Heart left ventricle (tissue), 16 donors: ENCODE data around the gene SERPINB8. TPM values are rescaled to one million over a fixed set of nuclear protein-coding genes. Genes with fewer than 3 reads are reported as not detected.
A peak's percentile ranks its signal among the peaks of the same experiment; 100 is the strongest.

ENCODE experiments used
- ATAC-seq, 4 donors: fragments of 200-7000 bp; cut with Tn5 transposase; one replicate each; pipeline ENCODE4 v1.9.1; 2020 to 2022; ENCODE audit warnings: moderate library complexity in 4 of 4, mild to moderate bottlenecking in 3 of 4, moderate number of reproducible peaks in 1 of 4
- DNase-seq, 5 donors: peaks; one replicate each; pipeline ENCODE4 v3.0.0-alpha.2; 2020
- H3K27ac ChIP-seq, 12 donors: fragments of 200-600 bp; sonication (generic) in 4 of 12; one replicate each; pipeline versions ENCODE4 v1.5.0 to v1.8.0; 2016 to 2022; ENCODE audit warnings: mild to moderate bottlenecking in 2 of 12
- H3K27me3 ChIP-seq, 9 donors: fragments of 200-600 bp; sonication (generic) in 2 of 9; one replicate each; pipeline versions ENCODE4 v1.5.1 to v1.8.0; 2016 to 2022; ENCODE audit warnings: mild to moderate bottlenecking in 3 of 9
- H3K36me3 ChIP-seq, 9 donors: fragments of 200-600 bp; sonication (generic) in 2 of 9; one replicate each; pipeline versions ENCODE4 v1.5.0 to v1.8.0; 2018 to 2022; ENCODE audit warnings: mild to moderate bottlenecking in 2 of 9
- H3K4me1 ChIP-seq, 12 donors: fragments of 200-600 bp; sonication (generic) in 4 of 12; one replicate each; pipeline versions ENCODE4 v1.5.0 to v1.8.0; 2016 to 2022; ENCODE audit warnings: mild to moderate bottlenecking in 3 of 12
- H3K4me3 ChIP-seq, 12 donors: fragments of 200-600 bp; sonication (generic) in 4 of 12; one replicate each; pipeline versions ENCODE4 v1.5.0 to v1.8.0; 2017 to 2022; ENCODE audit warnings: mild to moderate bottlenecking in 9 of 12, moderate library complexity in 4 of 12
- H3K9me3 ChIP-seq, 12 donors: fragments of 200-600 bp; sonication (generic) in 4 of 12; one replicate each; pipeline versions ENCODE4 v1.5.0 to v1.8.0; 2016 to 2022; ENCODE audit warnings: mild to moderate bottlenecking in 1 of 12
- CTCF ChIP-seq, 12 donors: fragments of 200-600 bp; sonication (generic) in 4 of 12; IDR thresholded peaks; one replicate each; pipeline versions ENCODE4 v1.5.0 to v1.8.0; 2018 to 2022; ENCODE audit warnings: antibody characterized with exemption in 12 of 12, mild to moderate bottlenecking in 5 of 12
- POLR2A ChIP-seq, 2 donors: fragments of 450-650 bp; IDR thresholded peaks; one replicate each; pipeline ENCODE4 v1.6.1; 2017; ENCODE audit warnings: antibody characterized with exemption in 2 of 2, mild to moderate bottlenecking in 2 of 2, moderate library complexity in 2 of 2
- WGBS, 4 donors: extraction: QIAGEN DNeasy Blood & Tissue Kit in 2 of 4; methylation state at CpG; one replicate each; pipeline versions ENCODE4 v1.1.5 to v1.1.7; 2013 to 2018; 5-methylcytosine and 5-hydroxymethylcytosine counted together
- intact Hi-C, 10 donors: fragments of 100-400 bp; cut with DNase I; formaldehyde crosslinking; loops; one replicate each; pipeline versions ENCODE4 v1.11.1 to v1.14.2; 2022
- polyA plus RNA-seq, 2 donors: library from polyadenylated mRNA; stranded (reverse); fragments of 200-250 nt; gene quantifications; one replicate each; pipeline ENCODE4 v1.2.3, GENCODE V29; 2013
- total RNA-seq, 9 donors: library from RNA; depleted of rRNA in 2 of 9; stranded (reverse); fragments of >200 nt in 2 of 9; fragmentation: NEBNext Ultra II Directional in 3 of 9; extraction: Animal tissue kit (Norgen Biotek cat#: 25700) in 3 of 9; gene quantifications; one replicate each; pipeline versions ENCODE4 v1.1.0 to v1.2.4, GENCODE V29; 2016 to 2023
- donor health status: ischemic (EF 13 %, LVEDD 7.1; RV severe dilation, severe dysfunction).
- donor health status: healthy with polysubstance abuse.
- donor health status: DM: no; HTN: yes; CAD: no.
- donor health status: DM: no; HTN: no; CAD: no.
- donor health status: ischemic (EF 25% LVEDD 6.9; RV normal size, moderate dysfunction).
- donor health status: ischemic (EF 25% LVEDD 5.7; RV mildly dilated, moderate dysfunction).
- donor health status: healthy.
- donor health status: DM: yes; HTN: yes; CAD: no.
- donor health status: ischemic (EF 35%, LVEDD 5.7; RV mildly dilated, moderate dysfunction).
- donor health status: nonischemic (EF 11% LVEDD 7.7; RV severe dilation, severe dysfunction).
- donor health status: DM: yes; HTN: yes; CAD: no.
- donor health status: PGD.
- donor health status: ischemic (EF 29% LVEDD 5.4; RV normal size, mild dysfunction).
- donor health status: nonischemic (EF 23%, LVEDD 6.1; RV moderate dilation, normal function).

The SERPINB8 gene
- total and polyA plus RNA-seq, 11 donors: 0.72 to 12.6 (median 3.5) TPM

DNA sequence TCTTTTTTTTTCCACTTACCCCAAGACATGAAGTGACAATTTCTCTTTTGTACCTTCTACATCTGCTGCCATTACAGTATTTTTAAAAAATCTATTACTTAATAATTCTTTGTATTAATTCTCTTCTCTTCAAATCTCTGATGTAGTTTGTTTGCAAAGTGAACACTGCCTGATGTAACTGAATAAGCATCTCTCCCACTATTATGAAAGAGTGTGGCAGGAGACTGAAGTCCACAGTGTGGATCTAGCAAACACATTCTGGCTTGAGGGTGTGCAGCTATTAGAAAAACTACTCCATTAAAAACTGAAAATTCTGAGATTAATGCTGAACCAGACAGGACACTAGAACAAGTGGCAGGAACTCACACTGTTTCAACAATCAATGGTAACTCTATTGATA, 5.0 kb upstream of the SERPINB8 start:
- no peak overlapping the region for H3K4me3 ChIP-seq
- peaks cover 0 to 9% (median 6%) of the 10 kb centered on the region in 12 donors for H3K4me1 ChIP-seq
- no peaks in the 10 kb centered on the region for H3K36me3 ChIP-seq
- intact Hi-C loops: loop anchor here in 1 of 10 donors (5.0 kb wide), 1 partner anchor 32 kb away; no protein-coding TSS in a partner anchor
- ATAC-seq: no peak
- TF ChIP-seq CTCF (IDR thresholded peaks at IDR 0.05) (no peak), POLR2A (IDR thresholded peaks at IDR 0.05) (no peak)
- no peak for DNase-seq
- no peak overlapping the region for H3K27ac ChIP-seq
- peaks cover 0 to 8% (median 0%) of the 10 kb centered on the region in 9 donors for H3K27me3 ChIP-seq
- H3K9me3 ChIP-seq: no peaks in the 10 kb centered on the region

DNA sequence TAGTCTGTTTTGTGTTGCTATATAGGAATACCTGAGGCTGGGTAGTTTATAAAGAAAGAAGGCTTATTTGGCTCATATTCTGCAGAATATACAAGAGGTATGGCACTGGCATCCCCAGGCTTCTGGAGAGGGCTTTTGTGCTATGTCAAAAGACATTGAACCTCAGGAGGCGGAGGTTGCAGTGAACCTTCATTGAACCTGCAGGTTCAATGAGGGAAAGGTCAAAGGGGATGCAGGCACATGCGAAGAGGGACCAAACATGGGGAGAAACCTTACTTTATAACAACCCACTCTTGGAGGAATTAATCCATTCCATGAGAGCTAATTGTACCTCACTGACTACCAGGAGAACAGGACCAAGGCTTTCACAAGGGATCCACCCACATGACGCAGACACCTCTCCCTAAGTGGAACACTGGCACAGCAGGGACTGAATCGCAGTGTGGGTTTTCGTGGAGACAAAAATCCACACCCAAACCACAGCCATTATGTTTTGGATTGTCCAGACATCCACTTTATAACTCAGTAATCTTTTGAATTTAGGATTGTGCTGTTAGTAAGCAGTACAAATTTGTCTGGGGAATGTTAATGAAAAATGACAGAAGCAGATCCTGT, 4.1 kb upstream of the SERPINB8 start:
- intact Hi-C loops: no loop called here
- H3K36me3 ChIP-seq: no peaks in the 10 kb centered on the region
- no peaks in the 10 kb centered on the region for H3K9me3 ChIP-seq
- TF ChIP-seq POLR2A (IDR thresholded peaks at IDR 0.05) (no peak), CTCF (IDR thresholded peaks at IDR 0.05) (no peak)
- peaks cover 0 to 8% (median 0%) of the 10 kb centered on the region in 9 donors for H3K27me3 ChIP-seq
- H3K4me3 ChIP-seq: no peak overlapping the region
- no peak overlapping the region for H3K27ac ChIP-seq
- no peak for DNase-seq
- WGBS, 4 donors: 88 to 93% (median 88%) methylated on average over 5 of the region's 5 CpGs
- no peak for ATAC-seq
- peaks cover 0 to 9% (median 7%) of the 10 kb centered on the region in 12 donors for H3K4me1 ChIP-seq

- Histone ChIP-seq H3K27me3 (no peaks in the 10 kb centered on the region), H3K4me1 (peaks cover 0 to 31% (median 9%) of the 10 kb centered on the region in 12 donors), H3K9me3 (no peaks in the 10 kb centered on the region), H3K4me3 (peak overlapping the region; percentile 53 to 98 (median 84)), H3K27ac (peak overlapping the region; percentile 58 to 98 (median 93)), H3K36me3 (no peaks in the 10 kb centered on the region)
- 23 to 29% (median 24%) methylated on average over 18 of the region's 18 CpGs for WGBS, 4 donors
- intact Hi-C loops: loop anchor here in 1 of 10 donors (10.0 kb wide), 1 partner anchor 456 kb away; no protein-coding TSS in a partner anchor
- DNase-seq: peak; percentile 27 to 69 (median 45)
- peak; percentile 49 to 65 (median 59) for ATAC-seq
- TF ChIP-seq CTCF (IDR thresholded peaks at IDR 0.05) (no peak), POLR2A (IDR thresholded peaks at IDR 0.05) (no peak)
Observed at GRCh38 chr18:63970809-63971205, 926 bp downstream of the SERPINB8 start.

GRCh38 chr18:63971320-63972001, 1.6 kb downstream of the SERPINB8 start:
- ATAC-seq (no peak), DNase-seq (no peak)
- Histone ChIP-seq H3K4me3 (peak overlapping the region in 9 of 12 donors; percentile 77 to 98 (median 85)), H3K9me3 (no peaks in the 10 kb centered on the region), H3K27me3 (no peaks in the 10 kb centered on the region), H3K27ac (peak overlapping the region in 11 of 12 donors; percentile 90 to 98 (median 94)), H3K36me3 (no peaks in the 10 kb centered on the region), H3K4me1 (peaks cover 0 to 38% (median 9%) of the 10 kb centered on the region in 12 donors)
- intact Hi-C loops: loop anchor here in 1 of 10 donors (10.0 kb wide), 1 partner anchor 457 kb away; no protein-coding TSS in a partner anchor
- TF ChIP-seq CTCF (IDR thresholded peaks at IDR 0.05): no peak
- no peak for TF ChIP-seq POLR2A (IDR thresholded peaks at IDR 0.05)
- 78 to 87% (median 80%) methylated on average over 13 of the region's 13 CpGs for WGBS, 4 donors
